H4 (cell line): ENCODE data around the gene NCBP3. TPM values are rescaled to one million over a fixed set of nuclear protein-coding genes. Genes with fewer than 3 reads are reported as not detected.
"Not testable (repeated sequence)": the region's sequence is repeated elsewhere in the genome, so short reads cannot be mapped to it uniquely, and the experiment has no call there.

Experiments
- DNase-seq: peaks from one replicate; pipeline ENCODE4 v3.0.0-alpha.2; 2015; ENCODE audit warnings: low spot score
- total RNA-seq: library from RNA; depleted of rRNA; stranded (reverse); fragments of >200 nt; shearing (Covaris generic); gene quantifications from 2 replicates; pipeline ENCODE4 v1.2.3, GENCODE V29; 2014

NCBP3 gene
- total RNA-seq, 1 experiment from 2014 or later = 6.9 TPM

GRCh38 chr17:3792481-3792880 is 53.6 kb downstream of the NCBP3 start:
- DNase-seq = no peak

GRCh38 chr17:3788200-3788599 is 57.8 kb downstream of the NCBP3 start:
- no peak for DNase-seq

GRCh38 chr17:3785323-3785722 is 60.7 kb downstream of the NCBP3 start:
- DNase-seq = not testable (repeated sequence)

GRCh38 chr17:3782751-3783150 is 63.3 kb downstream of the NCBP3 start:
- DNase-seq = no peak

- no peak for DNase-seq
Observed at GRCh38 chr17:3780986-3781385, 65.1 kb downstream of the NCBP3 start.

- no peak for DNase-seq
Observed at GRCh38 chr17:3777366-3778120, 68.5 kb downstream of the NCBP3 start.

- no peak for DNase-seq
Observed at GRCh38 chr17:3773966-3774365, 72.1 kb downstream of the NCBP3 start.

- no peak for DNase-seq
Observed at GRCh38 chr17:3773511-3773910, 72.5 kb downstream of the NCBP3 start.

- DNase-seq = no peak
Observed at GRCh38 chr17:3772764-3773163, 73.3 kb downstream of the NCBP3 start.

GRCh38 chr17:3771140-3771539 is 74.9 kb downstream of the NCBP3 start:
- DNase-seq = no peak

- DNase-seq = no peak
Observed at GRCh38 chr17:3770466-3770865, 75.6 kb downstream of the NCBP3 start.

GRCh38 chr17:3768769-3769168 is 77.3 kb downstream of the NCBP3 start:
- DNase-seq = no peak

GRCh38 chr17:3768341-3768740 is 77.7 kb downstream of the NCBP3 start:
- no peak for DNase-seq

- no peak for DNase-seq
Observed at GRCh38 chr17:3766779-3767178, 79.3 kb downstream of the NCBP3 start.

GRCh38 chr17:3765981-3766380 is 80.1 kb downstream of the NCBP3 start:
- no peak for DNase-seq

- DNase-seq = no peak
Observed at GRCh38 chr17:3763777-3764170, 82.3 kb downstream of the NCBP3 start.

GRCh38 chr17:3762922-3763776 is 82.9 kb downstream of the NCBP3 start:
- DNase-seq = peak; percentile 16

- no peak for DNase-seq
Observed at GRCh38 chr17:3761918-3762380, 84.1 kb downstream of the NCBP3 start.

GRCh38 chr17:3761036-3761917 is 84.8 kb downstream of the NCBP3 start:
- no peak for DNase-seq

- DNase-seq = no peak
Observed at GRCh38 chr17:3759597-3760216, 86.3 kb downstream of the NCBP3 start.

- DNase-seq = no peak
Observed at GRCh38 chr17:3755335-3756030, 90.6 kb downstream of the NCBP3 start.
